HG02759 (cell line): ENCODE data around the gene DMD.
"Not testable (repeated sequence)": the region's sequence is repeated elsewhere in the genome, so short reads cannot be mapped to it uniquely, and the experiment has no call there.

Experiments used
- ATAC-seq: cut with Tn5 transposase; IDR thresholded peaks from one replicate; pipeline ENCODE4 v1.9.1; 2021; ENCODE audit warnings: mild to moderate bottlenecking, moderate library complexity; ENCODE audit not compliant: unreplicated experiment

Gene DMD

GRCh38 chrX:31653422-31653821 lies 1557.9 kb downstream of the DMD start:
- no peak for ATAC-seq

GRCh38 chrX:31652650-31653049 lies 1558.7 kb downstream of the DMD start:
- ATAC-seq, result peak; percentile 65

DNA sequence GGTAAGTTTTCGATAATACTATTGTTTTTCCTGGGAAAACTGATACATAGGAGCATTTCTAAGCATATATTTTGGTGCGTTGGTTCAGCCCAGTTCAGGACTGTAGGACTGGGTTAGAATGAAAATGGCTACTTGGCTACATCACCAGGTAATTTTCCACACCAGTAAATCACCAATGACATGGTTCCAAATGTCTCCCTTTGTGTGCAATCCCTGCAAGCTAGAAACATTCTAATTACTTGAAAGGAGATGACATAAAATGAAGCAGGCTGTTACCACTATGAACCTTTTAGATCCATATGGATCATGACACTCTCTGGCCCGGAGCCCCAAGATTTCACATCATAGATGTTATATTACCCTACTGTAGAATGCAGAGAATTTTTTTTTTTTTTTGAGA lies 1562.1 kb downstream of the DMD start:
- no peak for ATAC-seq

GRCh38 chrX:31633349-31633748 lies 1578.0 kb downstream of the DMD start:
- ATAC-seq, result no peak

DNA sequence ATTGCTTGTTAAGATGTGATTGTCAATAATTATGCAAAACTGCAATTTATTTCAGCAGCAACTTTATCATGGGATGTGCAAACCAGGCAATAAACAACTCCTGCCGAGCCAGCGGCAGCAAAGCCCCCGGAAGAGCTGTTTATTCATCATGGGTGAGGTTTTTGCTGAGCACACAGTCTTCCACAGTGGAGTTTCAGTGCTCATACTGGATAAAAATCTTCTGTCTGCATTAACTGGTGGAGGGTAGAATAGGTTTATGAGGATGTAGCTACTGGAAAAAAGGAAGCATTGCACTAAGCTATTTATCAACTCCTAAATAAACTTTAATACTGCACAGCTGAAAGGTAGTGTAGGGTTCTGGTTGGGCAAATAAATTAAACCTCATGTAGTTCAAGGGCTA lies 1582.2 kb downstream of the DMD start:
- ATAC-seq, result no peak

- no peak for ATAC-seq
Measured at GRCh38 chrX:31609130-31609529, 1602.2 kb downstream of the DMD start.

DNA sequence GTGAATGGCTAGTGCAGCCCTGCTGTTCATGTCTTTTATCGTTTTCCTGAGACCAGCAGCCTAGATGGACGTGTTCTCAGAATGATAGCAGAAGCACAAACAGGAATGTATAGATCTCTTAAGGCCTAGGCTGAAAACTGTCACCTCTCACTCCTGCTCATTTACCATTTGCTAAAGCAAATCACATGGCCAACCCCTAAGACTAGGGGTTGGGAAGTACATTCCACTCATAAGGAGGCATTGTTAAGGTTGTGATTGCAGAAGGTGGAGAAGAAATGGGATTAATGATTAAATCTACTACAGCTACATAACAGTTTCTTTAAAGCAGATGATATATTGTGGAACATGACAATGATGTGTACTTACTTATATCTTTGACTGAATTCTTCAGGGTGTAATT lies 1602.7 kb downstream of the DMD start:
- ATAC-seq, result no peak

DNA sequence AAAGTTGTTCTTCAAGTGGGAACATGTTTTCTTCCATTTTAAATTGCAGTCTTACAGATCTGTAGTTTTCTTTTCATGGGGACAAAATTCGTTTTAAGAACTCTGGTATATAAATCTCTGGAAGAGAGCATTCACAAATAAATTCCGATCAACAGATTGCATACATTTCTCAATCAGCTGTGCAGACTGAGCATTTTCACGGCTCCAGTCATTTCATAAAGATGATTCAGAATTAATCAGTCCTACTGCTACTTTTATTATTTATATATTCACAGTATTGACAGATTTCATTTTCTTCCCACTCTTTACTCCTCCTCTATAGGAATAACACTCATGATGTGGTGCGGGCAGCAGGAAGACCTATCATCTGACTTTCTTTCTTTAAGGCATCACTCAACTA lies 1604.6 kb downstream of the DMD start:
- no peak for ATAC-seq

DNA sequence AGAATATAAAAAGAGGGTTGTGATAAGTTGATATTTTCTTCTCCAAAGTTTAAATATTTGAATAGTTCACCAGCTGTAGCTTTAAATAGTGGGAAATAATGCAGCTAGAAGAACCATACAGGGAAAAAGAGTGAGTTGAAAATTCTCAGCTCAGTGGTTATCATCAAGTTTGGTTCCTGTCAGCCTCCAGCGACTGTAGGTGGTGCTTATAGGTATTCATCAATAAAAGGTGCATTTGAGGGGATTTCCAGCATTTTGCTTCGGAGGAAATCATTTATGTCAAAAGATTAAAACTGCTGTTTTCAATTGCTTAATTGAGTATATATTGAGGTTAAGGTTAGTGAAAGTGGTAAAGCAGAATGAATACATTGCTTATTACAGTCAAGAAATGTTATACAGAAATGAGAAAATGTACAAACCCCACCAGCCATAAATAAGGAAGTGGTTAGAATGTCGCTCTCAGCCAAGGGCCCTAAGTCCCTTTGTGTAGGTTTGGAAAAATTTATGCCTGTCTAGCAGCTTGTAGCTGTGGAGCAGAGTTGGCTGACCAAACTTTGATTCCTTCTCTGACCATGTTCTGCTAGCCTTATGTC lies 1606.6 kb downstream of the DMD start:
- ATAC-seq, result peak; percentile 91

- no peak for ATAC-seq
Measured at GRCh38 chrX:31603411-31604120, 1607.8 kb downstream of the DMD start.

- ATAC-seq, result no peak
Measured at GRCh38 chrX:31600823-31601222, 1610.5 kb downstream of the DMD start.

- no peak for ATAC-seq
Measured at GRCh38 chrX:31593353-31593752, 1618.0 kb downstream of the DMD start.

- no peak for ATAC-seq
Measured at GRCh38 chrX:31591355-31591754, 1620.0 kb downstream of the DMD start.

DNA sequence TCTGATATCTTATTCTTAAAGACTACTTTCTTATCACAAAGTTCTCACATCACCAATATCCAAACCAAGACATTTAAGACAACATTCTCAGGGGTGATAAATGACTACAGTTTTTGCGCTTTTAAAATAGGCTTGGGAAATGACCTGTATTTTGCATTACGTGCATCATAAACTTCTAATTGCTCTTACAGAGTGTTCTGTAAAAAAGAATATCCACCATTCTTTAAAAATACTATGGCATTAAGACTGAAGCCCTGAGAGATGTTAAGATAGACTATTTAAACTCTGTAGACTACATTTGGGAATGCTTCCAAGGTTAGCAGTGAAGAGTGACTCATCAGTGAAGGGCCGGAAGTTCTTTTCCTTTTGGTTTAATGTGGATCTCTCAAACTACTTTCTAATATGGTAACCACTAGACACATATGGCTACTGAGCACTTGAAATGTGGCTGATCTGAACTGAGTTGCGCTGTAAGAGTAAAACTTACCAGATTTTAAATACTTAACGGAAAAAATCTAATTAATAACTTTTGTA lies 1620.7 kb downstream of the DMD start:
- no peak for ATAC-seq

DNA sequence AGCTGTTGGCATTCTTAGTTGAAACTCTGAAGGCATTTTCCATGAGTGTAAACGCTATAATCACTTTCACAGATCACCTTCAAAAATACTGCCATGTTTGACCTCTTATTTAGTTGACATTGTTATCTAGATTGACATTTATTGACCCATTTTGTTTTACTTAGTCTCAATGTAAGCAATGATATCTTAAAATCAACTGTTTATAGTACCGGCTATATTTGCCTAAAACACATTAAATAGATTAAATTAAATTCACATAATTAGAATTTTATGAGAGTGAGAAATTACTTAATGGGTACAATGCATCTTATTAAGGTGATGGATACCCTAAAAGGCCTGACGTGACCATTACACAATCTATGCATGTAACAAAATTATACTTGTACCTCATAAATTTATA lies 1621.8 kb downstream of the DMD start:
- ATAC-seq, result no peak

DNA sequence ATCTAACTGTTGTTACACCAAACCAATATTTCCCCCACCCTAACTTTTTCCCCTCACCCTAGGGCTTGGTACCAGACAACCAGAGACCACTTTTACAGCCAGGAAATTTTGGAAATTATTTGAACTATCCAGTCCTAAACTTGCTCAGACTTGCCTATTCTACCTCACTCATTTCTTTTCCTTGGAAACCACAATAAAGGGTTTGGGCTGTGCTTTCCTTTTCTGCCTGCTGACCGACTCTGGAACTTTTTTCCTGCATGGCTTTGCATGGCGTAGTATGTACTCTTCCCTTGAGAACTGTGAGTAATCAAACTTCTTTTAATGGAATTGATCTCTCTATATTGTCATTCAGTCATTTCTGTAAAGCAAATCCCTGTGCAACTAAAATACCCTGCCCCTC lies 1623.0 kb downstream of the DMD start:
- ATAC-seq, result no peak

DNA sequence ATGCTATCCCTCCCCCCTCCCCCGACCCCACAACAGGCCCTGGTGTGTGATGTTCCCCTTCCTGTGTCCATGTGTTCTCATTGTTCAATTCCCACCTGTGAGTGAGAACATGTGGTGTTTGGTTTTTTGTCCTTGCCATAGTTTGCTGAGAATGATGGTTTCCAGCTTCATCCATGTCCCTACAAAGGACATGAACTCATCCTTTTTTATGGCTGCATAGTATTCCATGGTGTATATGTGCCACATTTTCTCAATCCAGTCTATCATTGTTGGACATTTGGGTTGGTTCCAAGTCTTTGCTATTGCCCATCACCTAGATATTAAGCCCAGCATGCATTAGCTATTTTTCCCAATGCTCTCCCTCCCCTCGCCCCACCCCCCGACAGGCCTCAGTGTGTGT lies 1627.5 kb downstream of the DMD start:
- not testable (repeated sequence) for ATAC-seq

- no peak for ATAC-seq
Measured at GRCh38 chrX:31580726-31581125, 1630.6 kb downstream of the DMD start.

GRCh38 chrX:31580227-31580626 lies 1631.1 kb downstream of the DMD start:
- no peak for ATAC-seq

- ATAC-seq, result no peak
Measured at GRCh38 chrX:31572360-31572759, 1639.0 kb downstream of the DMD start.

DNA sequence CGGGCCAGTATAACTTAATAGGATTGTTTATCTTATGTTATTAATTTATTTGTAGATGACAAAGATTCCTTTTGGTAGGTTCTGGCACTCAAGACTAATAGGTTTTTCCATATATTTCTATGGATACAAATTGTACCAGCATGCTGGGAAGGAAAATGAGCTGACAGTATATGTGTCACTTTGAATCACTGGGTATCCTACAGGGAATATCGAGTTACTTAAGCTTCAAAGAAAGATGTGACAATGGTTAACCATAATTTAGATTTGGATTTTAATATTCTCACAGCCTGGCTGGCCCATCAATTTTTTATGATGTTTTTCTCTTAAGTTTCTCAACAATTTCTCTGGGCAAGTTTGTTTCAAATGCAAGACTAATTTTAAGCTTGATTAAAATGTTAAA lies 1640.7 kb downstream of the DMD start:
- no peak for ATAC-seq

DNA sequence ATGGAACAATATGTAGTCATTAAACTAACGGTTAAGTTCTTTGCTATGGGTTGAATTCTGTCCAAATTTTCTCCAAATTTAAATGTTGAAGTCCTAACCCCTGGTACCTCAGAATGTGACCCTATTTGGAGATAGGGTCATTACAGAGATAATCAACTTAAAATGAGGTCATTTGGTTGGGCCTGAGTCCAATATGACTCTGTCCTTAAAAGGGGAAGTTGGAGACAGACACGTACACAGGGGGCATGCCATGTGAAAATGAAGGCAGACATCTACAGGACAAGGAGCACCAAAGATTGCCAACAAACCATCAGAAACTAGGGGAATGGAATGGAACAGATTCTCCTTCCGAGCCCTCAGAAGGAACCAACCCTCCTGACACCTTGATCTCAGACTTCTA lies 1647.6 kb downstream of the DMD start:
- ATAC-seq, result no peak

DNA sequence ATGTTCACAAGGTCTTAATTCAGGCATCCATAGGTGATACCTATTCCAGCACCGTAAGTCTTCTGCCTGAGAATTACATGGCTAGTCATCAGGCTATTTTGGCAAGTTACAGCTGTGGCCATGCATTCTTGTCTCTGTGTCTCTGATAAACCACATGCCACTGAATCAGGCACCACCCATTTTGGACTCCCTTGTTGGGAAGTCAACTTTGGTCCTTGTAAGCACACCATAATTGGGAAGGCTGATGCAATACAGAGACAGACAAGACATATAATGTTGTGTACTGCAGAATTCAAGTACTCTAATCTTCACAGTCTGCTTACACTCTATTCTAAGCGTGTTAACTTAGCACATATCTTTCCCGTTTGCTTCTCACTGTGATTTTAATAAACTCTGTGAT lies 1655.8 kb downstream of the DMD start:
- no peak for ATAC-seq
